ENCODE measurements around the gene PRSS56.

PRSS56 gene

DNA sequence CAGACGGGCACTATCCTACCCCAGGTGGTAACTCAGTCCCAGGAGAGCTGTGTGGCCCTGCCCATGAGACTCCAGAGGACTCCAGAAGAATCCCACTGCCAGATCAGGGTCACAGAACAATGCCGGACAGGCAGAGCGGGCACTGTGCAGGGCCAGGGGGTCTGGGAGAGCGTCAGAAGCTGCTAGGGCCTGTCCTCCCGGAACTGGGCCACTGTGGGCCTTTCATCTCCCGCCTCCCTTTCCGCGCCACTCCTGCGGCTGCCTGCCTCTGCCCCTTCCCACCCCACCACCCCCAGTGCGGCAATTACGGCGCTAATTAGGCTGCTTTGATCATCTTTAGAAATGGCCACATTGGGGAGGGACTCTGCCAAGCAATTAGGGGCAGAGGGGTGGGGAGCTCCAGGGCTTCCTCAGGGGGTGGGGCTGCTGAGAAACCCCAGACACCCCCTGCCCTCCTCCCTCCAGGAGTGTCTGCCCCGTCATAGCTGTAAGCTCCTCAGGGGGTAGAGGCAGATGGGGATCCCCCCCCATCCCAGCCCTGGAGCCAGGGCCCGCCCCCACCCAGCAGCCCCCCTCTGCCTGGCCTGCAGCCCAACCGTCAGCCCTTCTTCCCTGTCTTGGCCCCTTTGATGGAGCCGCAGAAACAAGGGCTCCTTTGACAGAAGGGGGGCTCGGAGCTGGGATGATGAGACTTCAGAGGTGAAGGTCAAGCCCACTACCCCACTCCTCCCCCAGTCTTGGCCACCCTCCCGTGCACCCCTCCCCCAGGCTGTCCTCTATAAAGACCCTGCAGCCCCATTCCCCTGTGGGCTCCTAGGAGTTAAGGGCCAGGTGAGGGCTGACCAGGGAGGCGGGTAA lies at the start of gene PRSS56:
TSS of gene PRSS56 (plus strand) at position 808 of the 858 bp plus-strand sequence. CDS start 211 bp downstream, outside the sequence.
- no peak for DNase-seq

DNA sequence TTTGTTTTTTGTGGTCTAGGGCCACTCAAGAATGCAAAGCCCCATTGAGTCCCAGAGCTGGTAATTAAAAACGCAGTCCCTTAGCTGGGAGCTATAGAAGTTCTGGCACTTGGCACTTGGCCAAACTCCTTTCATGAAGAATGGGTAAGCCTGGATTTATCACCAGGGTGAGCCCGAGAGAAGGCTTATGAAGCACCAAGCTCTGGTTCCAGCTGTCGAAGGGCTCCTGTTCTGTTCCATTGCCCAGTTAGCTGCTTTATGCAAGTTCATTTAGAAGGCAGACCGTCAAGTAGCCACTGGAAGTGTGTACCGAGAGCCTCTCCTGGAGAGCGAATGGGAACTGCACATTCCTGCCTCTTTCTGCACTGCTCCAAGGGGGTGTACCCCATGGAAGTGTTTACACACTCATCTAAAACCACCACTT lies 46.7 kb upstream of the PRSS56 start:
- DNase-seq: peak; percentile 51

DNA sequence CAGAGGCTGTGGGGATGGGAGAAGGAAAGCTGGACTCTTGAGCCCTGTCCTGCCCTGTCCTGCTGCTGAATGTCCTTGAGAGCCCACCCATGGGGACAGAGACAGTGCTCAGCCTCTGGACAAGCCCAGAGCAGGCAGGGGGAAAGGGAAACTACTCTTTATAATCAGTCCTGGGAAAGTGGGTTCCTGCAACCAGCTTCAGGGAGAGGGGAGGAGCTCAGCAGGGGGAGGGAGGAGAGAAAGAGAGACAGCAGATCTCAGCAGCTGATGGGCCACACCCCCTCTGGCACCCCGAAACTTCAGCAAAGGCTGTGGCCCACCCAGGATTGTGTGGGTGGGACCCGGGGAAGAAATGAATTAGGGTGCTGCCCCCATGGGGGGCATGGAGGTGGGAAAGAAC lies 44.1 kb upstream of the PRSS56 start:
- DNase-seq: no peak

DNA sequence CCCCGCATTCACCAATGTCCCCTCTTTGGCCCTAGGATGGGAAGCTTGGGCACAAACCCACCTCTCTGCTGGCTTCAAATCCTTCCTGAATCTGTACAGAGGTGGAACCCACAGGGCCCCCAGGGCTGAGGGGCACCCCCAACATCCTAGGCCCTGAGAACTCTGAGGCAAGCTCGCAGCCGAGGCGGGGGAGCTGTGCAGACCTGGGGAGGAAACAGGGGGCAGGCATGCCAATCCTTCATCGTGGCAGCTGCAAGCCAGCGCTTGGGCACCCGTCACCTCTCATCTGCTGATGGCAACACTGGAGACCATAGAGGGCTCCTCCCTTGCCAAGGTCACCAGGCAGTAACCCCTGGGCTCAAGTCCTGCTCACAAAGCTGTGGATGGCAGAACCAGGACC lies 43.4 kb upstream of the PRSS56 start:
- no peak for DNase-seq

DNA sequence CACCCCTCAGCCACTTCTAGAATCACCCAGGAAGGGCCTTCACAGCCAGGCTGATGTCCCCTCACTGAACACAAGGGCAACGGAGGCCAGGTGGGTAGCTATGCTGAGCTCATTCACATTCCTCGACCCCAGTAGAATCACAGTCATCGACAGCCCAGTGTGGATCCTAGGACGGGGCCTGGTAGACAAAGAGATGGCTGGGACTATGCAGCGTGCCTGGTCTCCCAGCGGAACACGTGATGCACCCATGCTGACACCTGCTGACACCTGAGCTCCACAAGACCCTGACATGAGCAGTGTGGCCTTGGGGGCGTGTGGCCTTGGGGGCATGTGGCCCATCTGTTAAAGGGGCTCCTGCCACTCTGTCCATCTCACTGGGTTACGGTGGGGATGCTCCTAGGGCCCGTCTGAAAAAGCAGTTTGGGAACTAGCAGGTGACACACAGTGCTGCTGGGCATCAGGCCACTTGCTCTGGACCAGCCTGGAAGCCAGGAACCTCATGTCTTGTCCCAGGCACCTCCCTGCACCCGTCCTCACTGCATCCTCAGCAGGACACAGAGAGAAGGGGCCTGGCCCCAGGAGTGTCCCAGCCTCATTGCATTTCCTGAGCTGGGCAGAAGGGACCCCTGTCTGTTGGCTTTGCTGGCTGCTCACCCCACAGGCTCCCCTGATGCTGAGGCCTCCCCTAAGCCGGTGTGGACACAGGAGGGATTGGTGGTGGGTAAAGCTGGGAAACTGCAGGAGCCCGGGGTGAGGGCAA lies 42.3 kb upstream of the PRSS56 start:
- DNase-seq: no peak

DNA sequence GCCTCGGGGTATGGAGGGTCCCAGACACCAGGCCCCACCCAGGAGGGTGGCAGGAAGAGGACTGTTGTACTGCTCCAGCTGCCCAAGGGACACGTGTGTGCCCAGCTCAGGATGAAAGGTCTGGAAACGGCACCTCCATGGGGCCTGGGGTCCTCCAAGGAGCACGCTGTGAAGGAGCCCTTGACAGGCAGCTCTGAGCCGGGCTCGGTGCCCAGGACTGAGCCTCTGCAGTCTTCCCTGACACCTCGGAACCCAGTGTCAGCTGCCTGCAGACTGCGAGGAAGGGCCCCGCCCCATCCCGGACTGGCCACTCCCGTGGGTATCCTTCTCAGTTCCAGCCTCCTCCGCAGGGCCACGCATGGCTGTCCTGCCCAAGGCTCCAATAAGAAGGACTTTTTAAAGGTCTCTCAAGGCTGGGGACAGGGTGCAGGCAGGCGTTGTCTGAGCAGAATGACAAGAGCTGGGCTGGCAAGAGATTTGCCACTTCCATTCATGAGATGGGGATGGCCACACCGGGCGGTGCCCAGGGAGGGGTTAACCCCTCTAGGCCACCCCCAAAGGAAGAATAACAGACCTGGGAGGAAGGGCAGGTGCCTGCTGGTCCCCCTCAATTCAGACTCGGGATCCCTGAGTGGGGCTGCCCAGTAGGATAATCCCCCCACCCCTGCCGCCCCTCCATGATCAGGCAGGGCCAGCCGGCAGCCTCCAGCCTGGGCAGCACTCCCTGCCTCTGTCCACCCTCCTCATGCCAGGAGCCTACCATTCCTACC lies 41.4 kb upstream of the PRSS56 start:
- no peak for DNase-seq

GRCh38 chr2:232479341-232480200 lies 40.6 kb upstream of the PRSS56 start:
- DNase-seq: no peak

GRCh38 chr2:232480201-232481190 lies 39.7 kb upstream of the PRSS56 start:
- DNase-seq: no peak

DNA sequence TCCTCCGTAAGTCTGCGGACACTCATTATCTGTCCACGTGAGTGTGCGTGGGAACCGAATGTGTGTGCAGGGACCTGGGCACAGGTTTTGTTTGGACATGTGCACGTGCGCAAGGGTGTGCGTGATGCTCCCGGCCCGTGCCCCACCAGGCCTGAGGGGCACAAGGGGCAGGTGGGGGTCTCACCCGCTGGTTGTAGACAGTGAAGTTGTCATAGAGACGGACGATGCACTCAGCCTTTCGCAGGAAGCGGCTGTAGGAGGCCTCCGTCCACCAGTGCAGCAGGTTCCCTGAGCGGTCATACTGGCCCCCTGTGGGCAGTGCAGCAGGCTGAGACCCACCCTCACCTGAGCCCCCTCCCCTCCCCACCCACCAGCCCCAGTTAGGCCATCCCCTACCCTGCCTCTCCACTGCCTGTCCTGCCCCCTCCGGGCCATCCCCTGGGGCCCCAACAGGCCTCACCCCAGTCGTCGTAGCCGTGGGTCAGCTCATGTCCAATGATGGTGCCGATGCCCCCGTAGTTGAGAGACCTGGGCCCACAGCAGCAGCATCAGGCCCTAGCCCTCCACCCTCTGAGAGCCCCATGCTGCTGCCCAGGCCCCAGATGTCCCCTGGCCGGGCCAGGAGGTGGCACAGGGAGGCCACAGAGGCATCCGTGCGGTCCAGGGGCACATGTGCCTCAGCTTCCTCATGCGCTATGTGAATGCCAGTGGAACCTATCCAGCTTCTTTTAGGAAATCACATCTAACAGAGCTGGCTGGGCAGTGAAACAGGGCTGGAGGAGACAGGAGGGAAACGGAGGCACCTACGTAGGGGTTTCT lies 38.7 kb upstream of the PRSS56 start:
- DNase-seq: no peak

- DNase-seq: no peak
These were observed 37.6 kb upstream of the PRSS56 start for GRCh38 chr2:232482301-232483238.

- DNase-seq: no peak
These were observed 36.8 kb upstream of the PRSS56 start for GRCh38 chr2:232483311-232483922.

DNA sequence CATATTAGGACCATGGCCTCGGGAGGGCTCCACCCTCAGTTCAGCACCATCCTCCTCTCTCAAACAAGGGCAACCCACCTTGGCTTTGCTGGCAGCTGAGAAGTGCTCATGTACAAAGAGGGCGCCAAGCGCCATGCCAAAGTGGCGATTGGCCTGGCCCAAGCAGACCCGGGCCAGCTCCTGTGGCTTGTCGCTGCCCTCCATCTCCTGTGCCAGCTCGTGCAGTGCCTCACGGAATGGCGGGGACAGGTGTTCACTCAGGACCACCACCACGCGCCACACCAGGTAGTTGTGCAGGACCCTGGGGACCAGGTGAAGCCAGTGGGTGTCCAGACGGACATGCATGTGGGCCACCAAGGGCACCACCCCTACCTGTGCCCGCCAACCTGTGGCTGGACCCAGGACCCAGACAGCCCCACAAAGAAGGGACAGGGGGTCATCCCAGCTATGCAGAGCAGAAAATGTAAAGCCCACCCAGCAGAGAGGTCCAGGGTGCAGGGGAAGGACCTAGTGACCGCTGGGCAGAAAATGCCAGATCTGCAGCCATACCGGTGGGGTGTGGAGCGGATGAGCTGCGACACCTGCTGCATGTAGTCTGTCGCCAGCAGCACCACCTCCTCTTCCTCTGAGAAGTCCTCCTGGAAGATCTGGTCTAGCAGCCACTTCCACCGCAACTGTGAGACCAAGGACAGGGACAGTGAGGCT lies 36.1 kb upstream of the PRSS56 start:
- DNase-seq: no peak

DNA sequence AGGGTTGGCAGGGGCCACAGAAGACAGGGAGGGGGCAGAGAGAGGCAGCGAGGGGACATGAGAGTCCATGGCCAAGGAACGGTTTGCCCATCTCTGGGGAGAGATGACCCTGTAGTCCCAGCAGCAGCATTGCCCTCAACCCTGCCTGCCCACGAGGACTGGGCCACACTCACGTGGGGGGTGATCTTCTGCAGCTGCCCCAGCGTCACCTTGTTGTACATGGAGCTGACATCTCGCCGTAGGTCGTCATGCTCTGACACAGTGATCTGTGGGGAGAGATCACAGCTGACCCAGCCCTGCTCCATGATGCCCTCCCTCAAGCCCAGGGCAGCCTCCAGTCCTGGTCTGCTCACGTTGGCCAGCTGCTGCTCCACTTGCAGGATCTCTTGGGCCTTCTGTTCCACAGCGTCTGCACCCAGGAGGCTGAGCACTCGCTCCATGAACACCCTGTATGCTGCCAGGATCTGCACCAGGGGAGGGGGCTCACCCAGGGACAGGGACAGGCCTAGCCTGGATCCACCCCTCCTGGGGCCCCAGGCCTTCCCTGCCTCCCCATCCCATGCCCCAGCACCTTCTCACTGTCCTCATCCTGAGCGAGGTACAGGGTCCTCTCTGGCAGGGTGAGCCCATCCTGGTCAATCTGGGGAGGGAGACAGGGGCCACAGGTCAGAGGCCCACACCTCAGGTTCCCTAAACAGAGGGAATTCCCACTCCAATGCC lies 35.4 kb upstream of the PRSS56 start:
- no peak for DNase-seq

DNA sequence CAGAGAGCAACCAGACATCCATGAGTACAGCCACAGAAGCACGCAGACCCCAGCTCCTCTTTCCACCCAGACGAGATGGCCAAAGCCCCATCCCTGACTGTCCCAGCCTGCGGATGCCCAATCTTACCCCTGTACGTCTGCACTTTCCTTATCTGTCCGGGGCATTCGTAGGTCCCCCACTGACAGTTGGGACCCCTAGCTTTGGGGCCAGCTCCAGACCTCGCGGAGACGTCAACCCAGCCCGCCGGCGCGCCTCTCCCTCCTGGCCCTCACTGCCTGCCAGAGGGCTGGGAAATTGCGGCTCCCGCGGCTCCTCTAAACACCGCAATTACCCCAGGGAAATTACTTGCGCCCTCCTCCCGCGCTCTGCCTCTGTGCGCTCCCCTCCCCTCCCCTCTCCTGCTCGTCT lies 34.8 kb upstream of the PRSS56 start:
- no peak for DNase-seq

DNA sequence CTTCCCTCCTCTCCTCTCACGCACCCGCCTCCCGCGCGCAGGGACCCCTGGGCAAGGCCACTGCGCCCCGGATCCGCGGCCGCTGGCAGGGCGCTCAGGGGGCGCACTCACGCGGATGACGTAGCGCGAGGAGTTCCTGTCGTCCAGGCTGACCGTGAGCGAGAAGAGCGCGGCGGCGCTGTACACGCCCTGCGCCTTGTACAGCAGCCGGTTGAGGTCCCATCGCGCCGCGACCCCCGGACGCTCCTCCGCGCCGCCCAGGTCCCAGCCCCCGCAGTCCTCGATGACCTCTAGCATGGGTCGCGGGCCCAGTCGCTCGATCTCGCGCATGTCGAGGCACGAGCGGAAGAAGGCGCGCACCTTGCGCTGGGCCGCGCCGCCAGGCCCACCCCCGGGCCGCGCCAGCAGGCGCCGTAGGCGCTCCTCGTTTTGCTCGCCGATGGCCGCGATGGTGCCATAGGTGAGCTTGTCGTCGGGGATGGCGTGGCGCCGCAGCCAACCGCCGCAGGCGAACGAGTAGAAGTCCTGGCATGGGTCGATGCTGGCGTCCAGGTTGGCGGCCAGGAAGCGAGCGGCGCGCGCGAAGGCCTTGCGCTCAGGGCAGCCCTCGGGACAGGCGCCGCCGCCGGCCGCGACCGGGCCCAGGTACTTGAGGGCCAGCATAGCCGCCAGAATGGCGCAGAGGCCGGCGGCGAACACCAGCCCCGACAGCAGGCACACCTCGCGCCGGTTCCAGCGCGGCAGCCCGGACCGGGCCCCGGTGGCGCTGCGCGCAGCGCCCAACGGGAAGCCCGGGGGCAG lies 34.2 kb upstream of the PRSS56 start:
- DNase-seq: no peak
